ENCODE data around the gene ANKDD1A.

DNA sequence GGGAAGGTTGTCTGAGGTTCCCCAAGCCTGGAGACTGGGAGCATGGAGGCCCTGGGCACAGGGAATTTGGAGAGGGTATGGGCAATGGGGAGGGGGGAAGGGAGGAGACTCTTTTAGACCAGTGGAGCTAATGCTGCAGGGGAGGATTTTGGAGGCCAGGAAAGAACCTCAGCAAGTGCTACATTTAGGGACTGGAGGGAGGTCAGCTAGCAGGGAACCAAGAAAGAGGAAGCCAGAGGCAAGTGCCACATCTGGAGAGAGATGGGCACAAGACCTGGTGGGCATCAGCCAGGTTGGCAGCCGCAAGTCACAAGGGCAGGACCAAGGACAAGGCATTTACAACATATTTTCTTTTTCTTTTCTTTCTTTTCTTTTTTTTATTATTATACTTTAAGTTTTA lies 49.3 kb upstream of the ANKDD1A start:
- TF ChIP-seq, protein P1, sequence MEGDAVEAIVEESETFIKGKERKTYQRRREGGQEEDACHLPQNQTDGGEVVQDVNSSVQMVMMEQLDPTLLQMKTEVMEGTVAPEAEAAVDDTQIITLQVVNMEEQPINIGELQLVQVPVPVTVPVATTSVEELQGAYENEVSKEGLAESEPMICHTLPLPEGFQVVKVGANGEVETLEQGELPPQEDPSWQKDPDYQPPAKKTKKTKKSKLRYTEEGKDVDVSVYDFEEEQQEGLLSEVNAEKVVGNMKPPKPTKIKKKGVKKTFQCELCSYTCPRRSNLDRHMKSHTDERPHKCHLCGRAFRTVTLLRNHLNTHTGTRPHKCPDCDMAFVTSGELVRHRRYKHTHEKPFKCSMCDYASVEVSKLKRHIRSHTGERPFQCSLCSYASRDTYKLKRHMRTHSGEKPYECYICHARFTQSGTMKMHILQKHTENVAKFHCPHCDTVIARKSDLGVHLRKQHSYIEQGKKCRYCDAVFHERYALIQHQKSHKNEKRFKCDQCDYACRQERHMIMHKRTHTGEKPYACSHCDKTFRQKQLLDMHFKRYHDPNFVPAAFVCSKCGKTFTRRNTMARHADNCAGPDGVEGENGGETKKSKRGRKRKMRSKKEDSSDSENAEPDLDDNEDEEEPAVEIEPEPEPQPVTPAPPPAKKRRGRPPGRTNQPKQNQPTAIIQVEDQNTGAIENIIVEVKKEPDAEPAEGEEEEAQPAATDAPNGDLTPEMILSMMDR (IDR thresholded peaks at IDR 0.05): no peak
- TF ChIP-seq POLR2AphosphoS5 (IDR thresholded peaks at IDR 0.05; ENCODE audit: insufficient read depth in 1 of 2, low read depth in 1 of 2): no peak
- TF ChIP-seq POLR2A (IDR thresholded peaks at IDR 0.05): no peak

All from vagina (tissue), 2 donors.